GM12878 (cell line): ENCODE data around the gene LCLAT1. TPM values are rescaled to one million over a fixed set of nuclear protein-coding genes. Genes with fewer than 3 reads are reported as not detected.

Experiments
- ATAC-seq: fragments of 200-7000 bp; cut with Tn5 transposase; 3 replicates; pipeline ENCODE4 v1.9.1; 2020; ENCODE audit warnings: mild to moderate bottlenecking, moderate library complexity
- BruUV-seq: library from RNA; stranded (reverse); fragments of 400-500 nt; replicated peaks from 2 replicates; lab custom pipeline; 2021; lab: Mats Ljungman, UMichigan
- CTCF ChIA-PET: fragments of 300-600 bp; sonication (Branson Sonifier 250); formaldehyde crosslinking; extraction: SDS; loops from one replicate; lab custom pipeline; 2021; ENCODE audit warnings: inconsistent platforms; lab: Yijun Ruan, JAX
- POLR2A ChIA-PET: fragments of 350-600 bp; formaldehyde crosslinking; extraction: SDS; loops from one replicate; lab custom pipeline; 2021; ENCODE audit warnings: inconsistent platforms; lab: Charles Lee
- RAD21 ChIA-PET: fragments of 300-600 bp; sonication (Branson Sonifier 250); formaldehyde crosslinking; loops from one replicate; lab custom pipeline; 2023; ENCODE audit warnings: antibody characterized with exemption; ENCODE audit not compliant: unreplicated experiment; lab: Charles Lee
- SMC1A ChIA-PET: fragments of 300-600 bp; sonication (Branson Sonifier 250); formaldehyde crosslinking; loops from one replicate; lab custom pipeline; 2023; ENCODE audit not compliant: unreplicated experiment, uncharacterized antibody; lab: Charles Lee
- DNase-seq: peaks from one replicate; pipeline ENCODE4 v3.0.0-alpha.2; 2011; ENCODE audit warnings: low read depth, low spot score
- FAIRE-seq: peaks from 3 replicates; lab custom pipeline; 2011; peaks lifted over from hg19 to GRCh38; lab: Jason Lieb, UNC
- H2AFZ ChIP-seq: 2 replicates; pipeline ENCODE4 v1.6.0; 2011; ENCODE audit warnings: low read depth, low read length, control low read depth; ENCODE audit not compliant: control insufficient read depth
- H3K27ac ChIP-seq: 2 replicates; pipeline ENCODE4 v1.5.1; 2011; ENCODE audit warnings: control low read depth; ENCODE audit not compliant: control insufficient read depth, insufficient read depth
- H3K27me3 ChIP-seq, 2 experiments: replicated peaks in 1 of 2; 2 replicates each; pipeline versions ENCODE4 v1.6.0 to v1.6.1; 2011; ENCODE audit warnings: low read length in 1 of 2; ENCODE audit not compliant: control insufficient read depth in 2 of 2, insufficient read depth in 2 of 2
- H3K36me3 ChIP-seq, 2 experiments: 2 replicates each; pipeline ENCODE4 v1.5.1; 2011; ENCODE audit warnings: low read length in 1 of 2; ENCODE audit not compliant: control insufficient read depth in 2 of 2, insufficient read depth in 2 of 2
- H3K4me1 ChIP-seq: 2 replicates; pipeline ENCODE4 v1.6.1; 2011; ENCODE audit warnings: mild to moderate bottlenecking, low read length, moderate library complexity, mixed read lengths; ENCODE audit not compliant: control insufficient read depth, insufficient read depth
- H3K4me2 ChIP-seq: 2 replicates; pipeline ENCODE4 v1.6.0; 2011; ENCODE audit warnings: control low read depth; ENCODE audit not compliant: control insufficient read depth, insufficient read depth
- H3K4me3 ChIP-seq: fragments of 200-600 bp; sonication (generic); 2 replicates; pipeline ENCODE4 v1.5.1; 2016
- H3K79me2 ChIP-seq: 2 replicates; pipeline ENCODE4 v1.6.0; 2011; ENCODE audit warnings: low read length; ENCODE audit not compliant: control insufficient read depth, insufficient read depth
- H3K9ac ChIP-seq: 2 replicates; pipeline ENCODE4 v1.8.0; 2011; ENCODE audit warnings: low read length, control low read depth, mixed read lengths; ENCODE audit not compliant: control insufficient read depth, insufficient read depth
- H3K9me3 ChIP-seq: replicated peaks from 3 replicates; pipeline ENCODE4 v1.5.1; 2011; ENCODE audit warnings: mild to moderate bottlenecking, low read length; ENCODE audit not compliant: control insufficient read depth, insufficient read depth
- H4K20me1 ChIP-seq: 2 replicates; pipeline ENCODE4 v1.6.0; 2011; ENCODE audit not compliant: control insufficient read depth, insufficient read depth
- CBX5 ChIP-seq: sonication (generic); IDR thresholded peaks from 2 replicates; pipeline ENCODE4 v1.6.1; 2016; ENCODE audit warnings: low read depth, moderate library complexity, mild to moderate bottlenecking, inconsistent platforms
- IKZF1 ChIP-seq: fragments of 450-650 bp; conservative IDR thresholded peaks from 2 replicates; pipeline ENCODE4 v1.6.1; 2017; ENCODE audit warnings: antibody characterized with exemption, mild to moderate bottlenecking
- IRF3 ChIP-seq: fragments of 450-650 bp; IDR thresholded peaks from 2 replicates; pipeline ENCODE4 v1.6.1; 2014; ENCODE audit warnings: mild to moderate bottlenecking
- MEF2B ChIP-seq: fragments of 450-650 bp; IDR thresholded peaks from 2 replicates; pipeline ENCODE4 v1.6.1; 2018; ENCODE audit warnings: mild to moderate bottlenecking, moderate library complexity; ENCODE audit not compliant: partially characterized antibody, poor library complexity, severe bottlenecking
- RAD21 ChIP-seq: IDR thresholded peaks from 2 replicates; pipeline ENCODE4 v1.6.1; 2011; ENCODE audit warnings: mild to moderate bottlenecking, low read depth, low read length, moderate library complexity; ENCODE audit not compliant: insufficient read depth
- RELA ChIP-seq: fragments of 450-650 bp; IDR thresholded peaks from 2 replicates; pipeline ENCODE4 v1.8.0; 2014; ENCODE audit warnings: borderline replicate concordance; ENCODE audit not compliant: partially characterized antibody
- RFX5 ChIP-seq: IDR thresholded peaks from 2 replicates; pipeline ENCODE4 v1.6.1; 2011; ENCODE audit warnings: low read depth, low read length, improper control_type of control experiment
- SMC3 ChIP-seq: IDR thresholded peaks from 2 replicates; pipeline ENCODE4 v1.6.1; 2011; ENCODE audit warnings: low read length, improper control_type of control experiment, borderline replicate concordance
- YY1 ChIP-seq: IDR thresholded peaks from 2 replicates; pipeline ENCODE4 v1.6.1; 2011; ENCODE audit warnings: low read depth, mild to moderate bottlenecking, low read length
- ZNF384 ChIP-seq: IDR thresholded peaks from 2 replicates; pipeline ENCODE4 v1.6.1; 2012; ENCODE audit warnings: low read depth, mild to moderate bottlenecking, low read length, improper control_type of control experiment, borderline replicate concordance
- WGBS: methylation state at CpG from one replicate; pipeline ENCODE4 v1.1.6; 2016; ENCODE audit warnings: low lambda C conversion rate; ENCODE audit not compliant: insufficient replicate concordance, insufficient coverage; ENCODE audit errors: missing lambda C conversion rate; 5-methylcytosine and 5-hydroxymethylcytosine counted together
- in situ Hi-C: fragments of 300-500 bp; cut with MboI; formaldehyde crosslinking; loops from 9 replicates; pipeline ENCODE4 v1.14.3; 2018; ENCODE audit warnings: mixed read lengths
- intact Hi-C: fragments of 100-400 bp; cut with micrococcal nuclease; formaldehyde crosslinking; loops from one replicate; pipeline ENCODE4 v1.14.2; 2022; ENCODE audit not compliant: unreplicated experiment
- polyA plus RNA-seq, 11 experiments: library from polyadenylated mRNA; depleted of rRNA in 4 of 11; unstranded in 6 of 11; stranded (reverse) in 5 of 11; fragments of >200 nt; fragmentation: Nextera tagmentation in 4 of 11; fragmentation: Illumina TruSeq in 1 of 11; extraction: Ambion mirVana in 4 of 11; extraction: Trizol in 1 of 11; gene quantifications; 1 replicate in 1 of 11; 2 replicates in 10 of 11; pipeline versions ENCODE4 v1.2.1 to v1.2.3, GENCODE V29; 2011 to 2016; ENCODE audit warnings: inconsistent platforms in 2 of 11, missing spikeins in 2 of 11, low read depth in 1 of 11
- total RNA-seq, 4 experiments: library from RNA; depleted of rRNA in 3 of 4; stranded (reverse); fragments of >200 nt in 3 of 4; fragmentation: Illumina TruSeq in 1 of 4; extraction: Trizol in 1 of 4; gene quantifications; 2 replicates each; pipeline versions ENCODE4 v1.2.1 to v1.2.3, GENCODE V29; 2013 to 2021
- TF ChIP-seq, protein P1 (sequence below), 3 experiments: IDR thresholded peaks in 2 of 3; conservative IDR thresholded peaks in 1 of 3; 2 replicates each; pipeline ENCODE4 v1.5.1; 2011; ENCODE audit warnings: low read depth in 3 of 3, low read length in 3 of 3, mild to moderate bottlenecking in 3 of 3, control low read depth in 2 of 3, moderate library complexity in 2 of 3, inconsistent platforms in 1 of 3, mixed read lengths in 1 of 3; ENCODE audit not compliant: control insufficient read depth in 2 of 3, insufficient read depth in 1 of 3; ENCODE audit errors: extremely low read depth in 1 of 3

The LCLAT1 gene
- total and polyA plus RNA-seq, 10 of the 15 experiments (the other 5 are each of a cell fraction or from before 2014, with no cell fraction given): 8.1 to 33.0 (median 15.9) TPM

DNA sequence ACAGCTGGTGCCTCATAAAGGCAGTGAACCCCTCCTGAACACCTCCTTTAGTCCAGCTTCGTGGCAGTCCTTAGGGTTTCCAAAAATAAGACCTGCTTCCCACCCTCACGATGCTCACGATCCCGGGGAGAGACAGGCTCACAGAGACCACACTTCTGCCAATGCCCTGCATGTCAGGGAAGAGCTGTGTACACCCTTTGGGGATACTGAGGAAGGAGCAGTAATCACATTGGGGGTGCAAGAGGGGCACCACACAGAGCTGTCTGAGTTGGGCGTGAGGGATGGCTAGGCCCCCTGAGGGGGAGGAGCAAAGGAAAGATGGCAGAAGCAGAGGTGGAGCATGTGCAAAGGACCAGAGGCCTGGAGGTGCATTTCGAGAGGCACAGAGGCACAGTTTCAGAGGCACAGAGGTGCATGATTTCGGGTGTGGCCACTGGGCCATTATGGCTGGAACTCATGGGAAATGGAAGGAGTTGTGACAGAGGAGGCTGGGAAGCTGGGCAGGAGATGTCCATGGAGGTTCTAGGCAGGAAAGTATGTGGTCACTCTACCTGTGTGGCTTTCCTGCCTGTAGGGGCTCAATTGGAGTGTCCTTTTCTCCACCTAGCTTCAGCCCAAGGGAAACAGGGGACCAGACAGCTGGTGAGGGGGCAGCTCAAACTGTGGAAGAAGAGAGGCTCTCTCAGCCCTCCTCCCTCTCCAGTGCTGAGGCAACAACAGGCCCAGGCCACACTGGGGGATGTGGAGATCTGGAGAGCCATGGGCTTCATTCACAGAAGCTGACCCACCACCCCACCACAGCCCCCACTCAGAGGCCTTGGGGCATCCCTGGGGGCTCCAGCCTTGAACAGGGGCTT is 244.3 kb downstream of the LCLAT1 start (continued):
- TF ChIP-seq MEF2B (no peak), RELA (no peak), ZNF384 (no peak), CBX5 (no peak)

- H3K79me2 ChIP-seq: no peaks in the 10 kb centered on the region
- no peaks in the 10 kb centered on the region for H3K36me3 ChIP-seq
- H2AFZ ChIP-seq: no peak overlapping the region
- ChIA-PET POLR2A (interaction anchor here (0.6 kb wide), 1 partner anchor 626 kb away, joined by 3 read pairs; no protein-coding TSS in a partner anchor), CTCF (interaction anchor here (0.7 to 6.9 kb wide), 15 partner anchors 10 to 577 kb away, joined by 3 to 53 read pairs (median 4); no protein-coding TSS in a partner anchor), SMC1A (interaction anchor here (0.6 to 4.5 kb wide), 11 partner anchors 11 to 544 kb away, joined by 3 to 23 read pairs (median 4); partner anchors contain the start of gene LCLAT1), RAD21 (interaction anchor here (0.8 to 5.7 kb wide), 10 partner anchors 15 to 527 kb away, joined by 3 to 31 read pairs (median 4); partner anchors contain the start of gene LBH)
- H4K20me1 ChIP-seq: no peaks in the 10 kb centered on the region
- 28% methylated on average over 16 of the region's 16 CpGs for WGBS
- H3K4me3 ChIP-seq: no peak overlapping the region
- H3K27me3 ChIP-seq: no peaks in the 10 kb centered on the region; a peak in 1 of 4 replicates
- ATAC-seq (peak; percentile 85), FAIRE-seq (no peak), DNase-seq (no peak)
- intact Hi-C loops (loop anchor here (5.0 kb wide), 1 partner anchor 485 kb away; no protein-coding TSS in a partner anchor), in situ Hi-C loops (no loop called here)
- H3K4me1 ChIP-seq: no peaks in the 10 kb centered on the region
- no peak overlapping the region for H3K27ac ChIP-seq
- no peak overlapping the region for H3K4me2 ChIP-seq
- BruUV-seq: no TSS peak
- H3K9ac ChIP-seq: no peak overlapping the region
- no peaks in the 10 kb centered on the region for H3K9me3 ChIP-seq
- TF ChIP-seq IRF3 (no peak), SMC3 (peak; percentile 24; the same call in 1 of the 2 replicates), YY1 (peak; percentile 67; the same call in 1 of the 2 replicates), IKZF1 (no peak), RAD21 (peak; percentile 70), RFX5 (no peak)
- TF ChIP-seq, protein P1, sequence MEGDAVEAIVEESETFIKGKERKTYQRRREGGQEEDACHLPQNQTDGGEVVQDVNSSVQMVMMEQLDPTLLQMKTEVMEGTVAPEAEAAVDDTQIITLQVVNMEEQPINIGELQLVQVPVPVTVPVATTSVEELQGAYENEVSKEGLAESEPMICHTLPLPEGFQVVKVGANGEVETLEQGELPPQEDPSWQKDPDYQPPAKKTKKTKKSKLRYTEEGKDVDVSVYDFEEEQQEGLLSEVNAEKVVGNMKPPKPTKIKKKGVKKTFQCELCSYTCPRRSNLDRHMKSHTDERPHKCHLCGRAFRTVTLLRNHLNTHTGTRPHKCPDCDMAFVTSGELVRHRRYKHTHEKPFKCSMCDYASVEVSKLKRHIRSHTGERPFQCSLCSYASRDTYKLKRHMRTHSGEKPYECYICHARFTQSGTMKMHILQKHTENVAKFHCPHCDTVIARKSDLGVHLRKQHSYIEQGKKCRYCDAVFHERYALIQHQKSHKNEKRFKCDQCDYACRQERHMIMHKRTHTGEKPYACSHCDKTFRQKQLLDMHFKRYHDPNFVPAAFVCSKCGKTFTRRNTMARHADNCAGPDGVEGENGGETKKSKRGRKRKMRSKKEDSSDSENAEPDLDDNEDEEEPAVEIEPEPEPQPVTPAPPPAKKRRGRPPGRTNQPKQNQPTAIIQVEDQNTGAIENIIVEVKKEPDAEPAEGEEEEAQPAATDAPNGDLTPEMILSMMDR (IDR thresholded peaks at IDR 0.05 in 2 of 3, conservative IDR thresholded peaks at IDR 0.05 in 1 of 3; ENCODE audit: control insufficient read depth in 2 of 3, extremely low read depth in 1 of 3, insufficient read depth in 1 of 3, low read depth in 3 of 3, low read length in 3 of 3): peak; percentile 13 to 36 (median 27); a peak in 4 of 6 replicates
These were observed 245.1 kb downstream of the LCLAT1 start for GRCh38 chr2:30691948-30692828.
